Head of caudate nucleus (tissue), 42 donors: Measurements from ENCODE around the gene PCYOX1L.

Experiments
- DNase-seq, 42 donors: peaks; one replicate each; pipeline versions ENCODE4 v3.0.0 to v3.0.0-alpha.2; 2020 to 2021; ENCODE audit warnings: mixed read lengths in 7 of 42
- intact Hi-C: fragments of 100-400 bp; cut with DNase I; formaldehyde crosslinking; loops from one replicate; pipeline ENCODE4 v1.15.0; 2022

PCYOX1L gene

GRCh38 chr5:149326611-149327010 is 31.2 kb upstream of the PCYOX1L start:
- no peak for DNase-seq
- intact Hi-C loops, result no loop called here

GRCh38 chr5:149328177-149328576 is 29.7 kb upstream of the PCYOX1L start:
- intact Hi-C loops, result no loop called here
- DNase-seq, result no peak

- intact Hi-C loops, result no loop called here
Observed at GRCh38 chr5:149333711-149334443, 24.0 kb upstream of the PCYOX1L start.

GRCh38 chr5:149337736-149338135 is 20.1 kb upstream of the PCYOX1L start:
- no peak for DNase-seq
- intact Hi-C loops, result no loop called here

More at GRCh38 chr5:149333711-149334443, 24.0 kb upstream of the PCYOX1L start:
- no peak for DNase-seq

- intact Hi-C loops, result no loop called here
- no peak for DNase-seq
Observed at GRCh38 chr5:149338364-149338763, 19.5 kb upstream of the PCYOX1L start.

- DNase-seq, result no peak
- intact Hi-C loops, result no loop called here
Observed at GRCh38 chr5:149340920-149341319, 16.9 kb upstream of the PCYOX1L start.

- intact Hi-C loops, result no loop called here
- DNase-seq, result no peak
Observed at GRCh38 chr5:149341876-149342275, 16.0 kb upstream of the PCYOX1L start.

GRCh38 chr5:149344151-149344550 is 13.7 kb upstream of the PCYOX1L start:
- intact Hi-C loops, result no loop called here
- DNase-seq, result no peak

- intact Hi-C loops, result no loop called here
- DNase-seq, result peak; percentile 91 to 98 (median 96)
Observed at GRCh38 chr5:149345147-149345891, 12.5 kb upstream of the PCYOX1L start, which contains the start of gene GRPEL2. GRPEL2 (plus strand) TSS chr5:149345499; CDS start chr5:149345540, 41 bp downstream.

GRCh38 chr5:149345892-149346222 is 12.0 kb upstream of the PCYOX1L start:
- intact Hi-C loops, result no loop called here
- peak in 9 of 42 donors; percentile 17 to 50 (median 34) for DNase-seq

- intact Hi-C loops, result no loop called here
- DNase-seq, result no peak
Observed at GRCh38 chr5:149348518-149348917, 9.3 kb upstream of the PCYOX1L start.

GRCh38 chr5:149349382-149349781 is 8.5 kb upstream of the PCYOX1L start:
- no peak for DNase-seq
- intact Hi-C loops, result no loop called here

- no peak for DNase-seq
- intact Hi-C loops, result no loop called here
Observed at GRCh38 chr5:149352169-149352568, 5.7 kb upstream of the PCYOX1L start.

GRCh38 chr5:149353911-149354310 is 3.9 kb upstream of the PCYOX1L start:
- DNase-seq, result no peak
- intact Hi-C loops, result no loop called here

- DNase-seq, result no peak
- intact Hi-C loops, result no loop called here
Observed at GRCh38 chr5:149355688-149356087, 2.2 kb upstream of the PCYOX1L start.

- DNase-seq, result no peak
- intact Hi-C loops, result no loop called here
Observed at GRCh38 chr5:149356391-149356790, 1.5 kb upstream of the PCYOX1L start.

- DNase-seq, result peak in 39 of 42 donors; percentile 13 to 78 (median 50)
- intact Hi-C loops, result no loop called here
Observed at GRCh38 chr5:149358294-149358651, 427 bp downstream of the PCYOX1L start.

GRCh38 chr5:149358868-149359495 is 1.1 kb downstream of the PCYOX1L start:
- intact Hi-C loops, result no loop called here
- peak in 8 of 42 donors; percentile 11 to 43 (median 21) for DNase-seq

GRCh38 chr5:149360272-149360671 is 2.4 kb downstream of the PCYOX1L start:
- no peak for DNase-seq
- intact Hi-C loops, result loop anchor here (10.0 kb wide), 1 partner anchor 215 kb away; no protein-coding TSS in a partner anchor

GRCh38 chr5:149362541-149362940 is 4.7 kb downstream of the PCYOX1L start:
- no peak for DNase-seq
- intact Hi-C loops, result loop anchor here (10.0 kb wide), 1 partner anchor 212 kb away; no protein-coding TSS in a partner anchor
